ENCODE data around the gene ZSWIM7. TPM values are rescaled to one million over a fixed set of nuclear protein-coding genes. Genes with fewer than 3 reads are reported as not detected.

Gene ZSWIM7
- polyA plus RNA-seq, result 10 to 100 TPM; 13.9 to 15.6 TPM

GRCh38 chr17:15999141-15999973 is at the start of gene ZSWIM7, which contains the start of gene TTC19:
Gene ZSWIM7 (minus strand): TSS chr17:15999704. CDS start chr17:15999594, 110 bp downstream.
Gene TTC19 (plus strand): TSS chr17:15999824. CDS start chr17:15999849, 25 bp downstream.
- WGBS, 2 donors, result 0% methylated on average over 78 to 91 of the region's 91 CpGs
- no peaks in the 10 kb centered on the region for H3K4me1 ChIP-seq (ENCODE audit: control insufficient read depth in 2 of 2, insufficient read depth in 2 of 2, low read length in 1 of 2)
- no peaks in the 10 kb centered on the region for H3K9me3 ChIP-seq (ENCODE audit: control insufficient read depth in 2 of 2, insufficient read depth in 1 of 2, low read depth in 1 of 2, low read length in 1 of 2)
- peak within 1 kb of the TSS; percentile 97 to 98 for H3K27ac ChIP-seq (ENCODE audit: low read depth in 2 of 2, low read length in 1 of 2)
- H3K4me3 ChIP-seq (ENCODE audit: low read depth in 1 of 2, low read length in 2 of 2), result peak within 1 kb of the TSS; percentile 53 to 87
- no peaks in the 10 kb centered on the region for H3K36me3 ChIP-seq (ENCODE audit: control insufficient read depth in 2 of 2, insufficient read depth in 2 of 2, low read length in 1 of 2)
- H3K27me3 ChIP-seq (ENCODE audit: control insufficient read depth in 1 of 2, insufficient read depth in 2 of 2, low read length in 2 of 2), result no peaks in the 10 kb centered on the region

- Histone ChIP-seq H3K27me3 (ENCODE audit: control insufficient read depth in 1 of 2, insufficient read depth in 2 of 2, low read length in 2 of 2) (no peaks in the 10 kb centered on the region), H3K9me3 (ENCODE audit: control insufficient read depth in 2 of 2, insufficient read depth in 1 of 2, low read depth in 1 of 2, low read length in 1 of 2) (no peaks in the 10 kb centered on the region), H3K36me3 (ENCODE audit: control insufficient read depth in 2 of 2, insufficient read depth in 2 of 2, low read length in 1 of 2) (peaks cover 12 to 23% of the 10 kb centered on the region in 2 donors), H3K4me1 (ENCODE audit: control insufficient read depth in 2 of 2, insufficient read depth in 2 of 2, low read length in 1 of 2) (no peaks in the 10 kb centered on the region), H3K27ac (ENCODE audit: low read depth in 2 of 2, low read length in 1 of 2) (no peak overlapping the region), H3K4me3 (ENCODE audit: low read depth in 1 of 2, low read length in 2 of 2) (no peak overlapping the region)
- 71 to 79% methylated on average over 14 of the region's 14 CpGs for WGBS, 2 donors
Measured at GRCh38 chr17:16048811-16049449, 49.4 kb upstream of the ZSWIM7 start.

GRCh38 chr17:16046966-16047365 is 47.5 kb upstream of the ZSWIM7 start:
- no peaks in the 10 kb centered on the region for H3K9me3 ChIP-seq (ENCODE audit: control insufficient read depth in 2 of 2, insufficient read depth in 1 of 2, low read depth in 1 of 2, low read length in 1 of 2)

GRCh38 chr17:16044487-16044886 is 45.0 kb upstream of the ZSWIM7 start:
- H3K27me3 ChIP-seq (ENCODE audit: control insufficient read depth in 1 of 2, insufficient read depth in 2 of 2, low read length in 2 of 2), result no peaks in the 10 kb centered on the region
- H3K36me3 ChIP-seq (ENCODE audit: control insufficient read depth in 2 of 2, insufficient read depth in 2 of 2, low read length in 1 of 2), result peaks cover 20 to 25% of the 10 kb centered on the region in 2 donors
- 87% methylated on average over 10 of the region's 10 CpGs for WGBS, 2 donors

More at GRCh38 chr17:16046966-16047365, 47.5 kb upstream of the ZSWIM7 start:
- H3K4me1 ChIP-seq (ENCODE audit: control insufficient read depth in 2 of 2, insufficient read depth in 2 of 2, low read length in 1 of 2), result no peaks in the 10 kb centered on the region
- no peaks in the 10 kb centered on the region for H3K27me3 ChIP-seq (ENCODE audit: control insufficient read depth in 1 of 2, insufficient read depth in 2 of 2, low read length in 2 of 2)
- H3K36me3 ChIP-seq (ENCODE audit: control insufficient read depth in 2 of 2, insufficient read depth in 2 of 2, low read length in 1 of 2), result peaks cover 14 to 25% of the 10 kb centered on the region in 2 donors
- no peak overlapping the region for H3K4me3 ChIP-seq (ENCODE audit: low read depth in 1 of 2, low read length in 2 of 2)
- H3K27ac ChIP-seq (ENCODE audit: low read depth in 2 of 2, low read length in 1 of 2), result no peak overlapping the region
- 93 to 94% methylated on average over 3 of the region's 3 CpGs for WGBS, 2 donors

GRCh38 chr17:16040710-16041251 is 41.3 kb upstream of the ZSWIM7 start:
- Histone ChIP-seq H3K9me3 (ENCODE audit: control insufficient read depth in 2 of 2, insufficient read depth in 1 of 2, low read depth in 1 of 2, low read length in 1 of 2) (no peaks in the 10 kb centered on the region), H3K27me3 (ENCODE audit: control insufficient read depth in 1 of 2, insufficient read depth in 2 of 2, low read length in 2 of 2) (no peaks in the 10 kb centered on the region), H3K27ac (ENCODE audit: low read depth in 2 of 2, low read length in 1 of 2) (no peak overlapping the region), H3K4me1 (ENCODE audit: control insufficient read depth in 2 of 2, insufficient read depth in 2 of 2, low read length in 1 of 2) (no peaks in the 10 kb centered on the region), H3K4me3 (ENCODE audit: low read depth in 1 of 2, low read length in 2 of 2) (no peak overlapping the region), H3K36me3 (ENCODE audit: control insufficient read depth in 2 of 2, insufficient read depth in 2 of 2, low read length in 1 of 2) (peaks cover 13 to 24% of the 10 kb centered on the region in 2 donors)
- WGBS, 2 donors, result 73 to 92% methylated on average over 4 of the region's 4 CpGs

More at GRCh38 chr17:16044487-16044886, 45.0 kb upstream of the ZSWIM7 start:
- H3K4me3 ChIP-seq (ENCODE audit: low read depth in 1 of 2, low read length in 2 of 2), result no peak overlapping the region
- no peak overlapping the region for H3K27ac ChIP-seq (ENCODE audit: low read depth in 2 of 2, low read length in 1 of 2)
- no peaks in the 10 kb centered on the region for H3K4me1 ChIP-seq (ENCODE audit: control insufficient read depth in 2 of 2, insufficient read depth in 2 of 2, low read length in 1 of 2)
- no peaks in the 10 kb centered on the region for H3K9me3 ChIP-seq (ENCODE audit: control insufficient read depth in 2 of 2, insufficient read depth in 1 of 2, low read depth in 1 of 2, low read length in 1 of 2)

DNA sequence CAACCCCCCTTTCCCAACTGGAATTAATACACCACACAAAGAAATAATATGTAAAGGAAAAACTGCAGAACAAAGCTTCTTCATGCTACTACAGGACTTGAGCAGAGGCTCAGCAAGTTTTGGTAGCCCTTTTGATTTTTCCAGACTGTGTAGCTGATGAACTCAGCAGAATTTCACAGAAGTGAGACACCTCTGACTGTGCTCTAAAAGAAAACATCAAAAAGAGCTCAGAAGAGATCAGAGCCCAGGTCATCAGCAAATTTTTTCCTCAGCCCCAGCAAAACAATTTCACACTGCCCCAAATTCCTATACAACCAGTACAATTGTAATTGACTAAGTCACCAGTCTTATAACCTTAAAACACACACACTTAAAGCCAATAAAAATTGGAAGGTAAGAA is 38.1 kb upstream of the ZSWIM7 start:
- no peaks in the 10 kb centered on the region for H3K4me1 ChIP-seq (ENCODE audit: control insufficient read depth in 2 of 2, insufficient read depth in 2 of 2, low read length in 1 of 2)
- H3K27ac ChIP-seq (ENCODE audit: low read depth in 2 of 2, low read length in 1 of 2), result no peak overlapping the region
- H3K9me3 ChIP-seq (ENCODE audit: control insufficient read depth in 2 of 2, insufficient read depth in 1 of 2, low read depth in 1 of 2, low read length in 1 of 2), result no peaks in the 10 kb centered on the region
- peaks cover 8 to 20% of the 10 kb centered on the region in 2 donors for H3K36me3 ChIP-seq (ENCODE audit: control insufficient read depth in 2 of 2, insufficient read depth in 2 of 2, low read length in 1 of 2)
- H3K27me3 ChIP-seq (ENCODE audit: control insufficient read depth in 1 of 2, insufficient read depth in 2 of 2, low read length in 2 of 2), result no peaks in the 10 kb centered on the region
- H3K4me3 ChIP-seq (ENCODE audit: low read depth in 1 of 2, low read length in 2 of 2), result no peak overlapping the region

DNA sequence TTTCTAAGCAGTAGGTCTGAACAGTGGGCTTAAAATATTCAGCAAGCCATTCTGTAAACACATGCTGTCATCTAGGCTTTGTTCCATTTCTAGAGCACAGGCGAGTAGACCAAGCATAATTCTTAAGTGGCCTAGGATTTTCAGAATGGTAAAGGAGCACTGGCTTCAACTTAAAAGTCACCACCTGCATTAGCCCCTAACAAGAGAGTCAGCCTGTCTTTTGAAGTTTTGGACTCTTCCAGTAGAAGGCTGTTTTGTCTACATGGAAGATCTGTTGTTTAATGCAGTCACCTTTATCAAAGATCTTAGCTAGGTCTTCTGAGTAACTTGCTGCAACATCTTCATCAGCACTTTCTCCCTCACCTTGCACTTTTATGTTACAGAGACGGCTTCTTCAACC is 36.8 kb upstream of the ZSWIM7 start:
- H3K27ac ChIP-seq (ENCODE audit: low read depth in 2 of 2, low read length in 1 of 2), result no peak overlapping the region
- H3K9me3 ChIP-seq (ENCODE audit: control insufficient read depth in 2 of 2, insufficient read depth in 1 of 2, low read depth in 1 of 2, low read length in 1 of 2), result no peaks in the 10 kb centered on the region
- H3K4me3 ChIP-seq (ENCODE audit: low read depth in 1 of 2, low read length in 2 of 2), result no peak overlapping the region
- H3K36me3 ChIP-seq (ENCODE audit: control insufficient read depth in 2 of 2, insufficient read depth in 2 of 2, low read length in 1 of 2), result peaks cover 6 to 20% of the 10 kb centered on the region in 2 donors
- WGBS, 2 donors, result 93 to 95% methylated on average over 2 of the region's 2 CpGs
- H3K27me3 ChIP-seq (ENCODE audit: control insufficient read depth in 1 of 2, insufficient read depth in 2 of 2, low read length in 2 of 2), result no peaks in the 10 kb centered on the region
- no peaks in the 10 kb centered on the region for H3K4me1 ChIP-seq (ENCODE audit: control insufficient read depth in 2 of 2, insufficient read depth in 2 of 2, low read length in 1 of 2)

GRCh38 chr17:16033729-16034349 is 34.3 kb upstream of the ZSWIM7 start:
- 94 to 95% methylated on average over 7 of the region's 7 CpGs for WGBS, 2 donors
- Histone ChIP-seq H3K36me3 (ENCODE audit: control insufficient read depth in 2 of 2, insufficient read depth in 2 of 2, low read length in 1 of 2) (peaks cover 6 to 15% of the 10 kb centered on the region in 2 donors), H3K27me3 (ENCODE audit: control insufficient read depth in 1 of 2, insufficient read depth in 2 of 2, low read length in 2 of 2) (no peaks in the 10 kb centered on the region), H3K4me1 (ENCODE audit: control insufficient read depth in 2 of 2, insufficient read depth in 2 of 2, low read length in 1 of 2) (no peaks in the 10 kb centered on the region), H3K4me3 (ENCODE audit: low read depth in 1 of 2, low read length in 2 of 2) (no peak overlapping the region), H3K27ac (ENCODE audit: low read depth in 2 of 2, low read length in 1 of 2) (no peak overlapping the region), H3K9me3 (ENCODE audit: control insufficient read depth in 2 of 2, insufficient read depth in 1 of 2, low read depth in 1 of 2, low read length in 1 of 2) (no peaks in the 10 kb centered on the region)

All from esophagus (tissue), 2 donors.